Activated naive CD4-positive, alpha-beta T cell treated with Interleukin-2 at 50 U/mL for 16 hours (primary cell): ENCODE results near the gene PFN3.
"Not testable (repeated sequence)": the region's sequence is repeated elsewhere in the genome, so short reads cannot be mapped to it uniquely, and the experiment has no call there.

Source experiments
- DNase-seq: peaks from one replicate; pipeline ENCODE4 v3.0.0-alpha.2; 2020

Gene PFN3

DNA sequence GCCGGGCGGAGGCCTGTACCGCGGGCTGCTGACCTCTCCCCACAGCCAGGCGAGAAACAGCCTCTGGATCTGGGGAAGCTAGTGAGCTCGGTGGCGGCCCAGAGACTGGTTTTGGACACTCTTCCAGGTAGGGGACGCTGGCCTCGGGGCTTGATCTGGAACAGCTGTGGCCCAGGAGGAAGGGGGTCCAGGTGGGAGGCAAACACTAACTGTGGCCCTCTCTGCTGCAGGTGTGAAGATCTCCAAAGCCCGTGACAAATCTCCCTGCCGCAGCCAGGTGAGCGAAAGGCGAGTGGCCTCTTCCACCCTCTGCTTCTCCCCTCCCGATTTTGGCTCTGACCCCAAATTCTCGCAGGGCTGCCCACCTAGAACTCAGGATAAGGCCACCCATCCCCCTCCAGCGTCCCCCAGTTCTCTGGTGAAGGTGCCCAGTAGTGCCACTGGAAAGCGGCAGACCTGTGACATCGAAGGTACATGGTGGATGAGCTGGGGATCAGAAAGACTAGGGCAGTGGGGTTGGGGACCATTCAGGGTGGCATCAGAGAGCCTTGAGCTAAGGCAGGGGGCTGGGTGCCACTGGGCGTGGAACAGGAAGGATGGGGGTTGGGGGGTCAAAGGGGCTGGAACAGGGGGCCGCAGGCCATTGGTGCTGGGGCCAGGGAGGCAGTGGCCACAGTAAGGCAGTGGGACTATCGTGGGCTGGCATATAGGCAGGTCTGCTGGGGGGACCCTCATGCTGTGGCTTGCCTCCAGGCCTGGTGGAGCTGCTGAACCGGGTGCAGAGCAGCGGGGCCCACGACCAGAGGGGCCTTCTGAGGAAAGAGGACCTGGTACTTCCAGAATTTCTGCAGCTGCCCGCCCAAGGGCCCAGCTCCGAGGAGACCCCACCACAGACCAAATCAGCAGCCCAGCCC is 29.1 kb downstream of the PFN3 start:
- DNase-seq, result no peak

DNA sequence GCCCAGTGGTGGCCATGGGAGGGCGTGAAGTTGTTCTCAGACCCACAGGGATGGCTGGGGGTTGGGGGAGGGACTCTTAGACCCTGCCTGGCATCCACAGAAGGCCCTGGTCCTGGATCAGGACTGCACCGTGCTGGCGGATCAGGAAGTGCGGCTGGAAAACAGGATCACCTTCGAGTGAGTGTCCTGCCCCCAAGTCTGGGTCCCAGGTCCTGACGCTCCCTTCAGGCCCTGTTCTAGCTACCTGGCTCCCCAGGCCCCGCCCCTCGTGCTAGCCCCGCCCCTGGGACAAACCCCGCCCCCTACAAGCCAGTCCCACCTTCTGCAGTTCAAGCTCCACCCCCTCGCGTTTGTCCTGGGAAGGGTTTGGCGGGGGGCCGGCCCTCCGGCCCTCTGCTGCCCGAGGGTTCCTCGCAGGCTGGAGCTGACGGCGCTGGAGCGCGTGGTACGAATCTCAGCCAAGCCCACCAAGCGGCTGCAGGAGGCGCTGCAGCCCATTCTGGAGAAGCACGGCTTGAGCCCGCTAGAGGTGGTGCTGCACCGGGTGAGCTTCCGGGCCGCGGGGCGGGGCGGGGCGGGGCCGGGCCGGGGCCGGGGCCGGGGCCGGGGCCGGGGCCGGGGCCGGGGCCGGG is 29.9 kb downstream of the PFN3 start:
- peak; percentile 56 for DNase-seq

GRCh38 chr5:177369645-177370440 is 30.6 kb downstream of the PFN3 start:
- no peak for DNase-seq

DNA sequence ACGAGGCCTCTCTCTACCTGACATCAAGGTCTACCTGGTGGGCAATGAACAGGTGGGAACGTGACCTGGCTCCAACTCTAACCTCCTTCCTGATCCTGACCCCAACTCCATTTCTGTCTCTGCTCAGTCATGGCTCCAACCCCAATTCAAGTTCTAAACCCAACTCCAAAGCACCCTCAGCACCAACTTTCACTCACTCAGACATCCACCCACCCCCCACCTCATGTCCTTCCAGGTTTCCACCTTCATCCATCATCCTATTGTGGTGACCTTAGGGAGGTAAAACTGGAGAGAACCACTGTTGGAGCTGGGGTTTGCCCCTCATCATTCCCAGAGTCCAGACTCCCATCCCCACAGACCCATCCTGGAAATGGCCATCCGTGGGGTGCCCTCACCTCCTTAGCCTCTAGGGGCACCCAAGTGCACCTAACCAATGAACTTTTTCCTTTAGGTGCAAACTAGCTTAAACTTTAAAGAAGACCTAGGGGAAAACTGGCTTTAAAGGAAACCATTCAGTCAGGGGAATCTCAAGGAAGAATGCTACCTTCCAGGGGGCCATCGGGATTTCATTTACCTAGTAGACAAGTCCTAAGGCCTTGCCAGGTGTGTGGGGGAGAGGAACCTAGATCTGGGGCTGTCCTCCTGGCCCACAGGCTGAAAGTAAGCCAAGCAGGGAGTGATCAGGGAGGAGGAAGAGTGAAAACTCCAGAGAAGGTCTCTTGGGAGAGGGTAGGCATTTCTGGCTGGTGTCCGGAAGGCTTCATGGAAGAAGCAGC is 31.4 kb downstream of the PFN3 start:
- DNase-seq, result peak; percentile 43

DNA sequence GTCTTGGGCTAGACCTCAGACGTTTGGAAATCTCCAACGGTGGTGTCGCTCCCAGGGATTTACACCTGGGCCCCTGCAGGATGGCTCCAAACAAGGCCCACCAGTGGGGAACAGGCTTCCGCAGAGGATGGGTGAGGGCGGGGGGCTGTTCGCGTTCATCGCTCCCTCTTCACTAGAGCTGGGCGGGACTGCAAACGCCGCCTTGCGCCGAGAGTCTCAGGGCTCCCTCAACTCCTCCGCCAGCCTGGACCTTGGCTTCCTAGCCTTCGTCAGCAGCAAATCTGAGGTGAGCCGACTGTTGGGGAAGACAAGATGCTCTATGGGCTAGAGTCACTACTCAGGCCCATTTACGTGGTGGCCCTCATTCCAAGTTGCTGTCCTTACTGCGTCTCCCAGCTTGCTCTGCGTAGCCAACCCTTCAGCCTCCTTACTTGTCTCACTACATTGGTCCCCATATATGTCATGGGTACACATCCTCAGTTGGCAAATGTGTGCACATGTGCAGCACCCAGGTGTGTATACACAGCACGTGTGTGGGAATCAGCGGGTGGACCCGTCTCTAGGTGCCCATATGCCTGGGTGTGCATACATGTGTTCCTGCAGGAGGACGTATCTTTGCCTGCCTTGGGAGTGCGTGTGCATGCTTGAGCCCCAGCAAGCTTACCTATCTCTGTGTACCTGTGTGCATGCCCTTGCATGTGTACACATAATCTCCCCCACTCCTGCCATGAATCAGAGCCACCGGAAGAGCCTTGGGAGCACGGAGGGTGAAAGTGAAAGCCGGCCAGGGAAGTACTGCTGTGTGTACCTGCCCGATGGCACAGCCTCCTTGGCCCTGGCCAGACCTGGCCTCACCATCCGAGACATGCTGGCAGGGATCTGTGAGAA is 32.2 kb downstream of the PFN3 start:
- DNase-seq, result no peak

GRCh38 chr5:177367323-177367848 is 33.1 kb downstream of the PFN3 start:
- no peak for DNase-seq

DNA sequence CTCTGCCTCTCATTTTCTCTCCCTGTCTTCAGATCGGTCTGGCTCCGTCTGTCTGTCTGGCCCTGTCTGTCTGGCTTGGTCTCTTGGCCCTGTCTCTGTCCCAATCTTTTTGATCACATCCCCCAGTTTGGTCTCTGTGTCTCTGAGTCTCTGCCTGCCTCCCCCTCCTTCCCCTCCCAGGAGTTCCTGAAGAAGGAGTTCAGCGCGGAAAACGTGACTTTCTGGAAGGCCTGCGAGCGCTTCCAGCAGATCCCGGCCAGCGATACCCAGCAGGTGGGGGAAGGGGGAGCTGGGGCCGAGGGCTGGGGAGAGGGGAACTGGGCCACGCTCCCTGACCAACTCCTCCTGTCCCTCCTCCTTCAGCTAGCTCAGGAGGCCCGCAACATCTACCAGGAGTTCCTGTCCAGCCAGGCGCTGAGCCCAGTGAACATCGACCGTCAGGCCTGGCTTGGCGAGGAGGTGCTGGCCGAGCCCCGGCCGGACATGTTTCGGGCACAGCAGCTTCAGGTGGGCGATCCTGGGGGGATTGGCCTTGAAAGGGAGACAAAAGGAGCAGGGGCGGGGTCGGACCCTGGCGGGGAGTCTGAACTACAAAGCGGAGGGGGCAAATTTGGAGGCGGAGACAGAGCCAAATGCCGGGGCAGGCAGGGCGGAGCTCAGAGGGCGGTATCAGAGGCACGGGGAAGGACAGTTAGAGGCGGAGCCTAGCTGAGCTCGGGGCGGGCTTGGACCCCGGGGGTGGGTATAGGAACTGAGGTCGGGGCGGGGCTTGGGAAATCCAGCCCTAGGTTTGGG is 33.7 kb downstream of the PFN3 start:
- DNase-seq, result no peak

- no peak for DNase-seq
Observed at GRCh38 chr5:177365845-177366527, 34.5 kb downstream of the PFN3 start.

- DNase-seq, result peak; percentile 50
Observed at GRCh38 chr5:177364159-177364962, 36.1 kb downstream of the PFN3 start.

GRCh38 chr5:177363565-177363964 is 36.9 kb downstream of the PFN3 start:
- no peak for DNase-seq

- DNase-seq, result peak; percentile 70
Observed at GRCh38 chr5:177362610-177363507, 37.6 kb downstream of the PFN3 start.

GRCh38 chr5:177362292-177362609 is 38.2 kb downstream of the PFN3 start:
- DNase-seq, result no peak

GRCh38 chr5:177361418-177362291 is 38.8 kb downstream of the PFN3 start:
- DNase-seq, result no peak

GRCh38 chr5:177360740-177361139 is 39.7 kb downstream of the PFN3 start:
- not testable (repeated sequence) for DNase-seq

GRCh38 chr5:177359860-177360259 is 40.6 kb downstream of the PFN3 start:
- no peak for DNase-seq

DNA sequence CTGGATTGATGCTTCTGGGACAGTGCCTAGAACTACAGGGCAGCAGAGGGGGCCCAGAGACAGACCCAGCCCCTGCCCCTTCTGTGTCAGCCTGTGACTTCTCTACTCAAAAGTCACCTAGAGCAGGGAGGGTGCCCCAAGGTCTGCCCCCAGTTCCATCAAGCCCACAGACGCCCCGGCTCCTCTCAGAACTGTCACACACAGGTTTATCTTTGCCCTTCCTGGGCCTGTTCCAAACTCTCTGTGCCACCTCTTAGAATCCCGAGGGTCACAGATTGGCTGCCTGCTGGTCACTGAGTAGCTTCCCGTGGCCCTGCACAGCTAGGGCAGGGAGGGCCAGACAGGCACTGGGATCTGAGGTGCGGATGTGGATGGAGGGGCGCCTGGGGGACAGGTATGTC is 41.0 kb downstream of the PFN3 start:
- no peak for DNase-seq

- no peak for DNase-seq
Observed at GRCh38 chr5:177358370-177358819, 42.1 kb downstream of the PFN3 start.
